ENCODE measurements around the gene ECI2.

Gene ECI2

DNA sequence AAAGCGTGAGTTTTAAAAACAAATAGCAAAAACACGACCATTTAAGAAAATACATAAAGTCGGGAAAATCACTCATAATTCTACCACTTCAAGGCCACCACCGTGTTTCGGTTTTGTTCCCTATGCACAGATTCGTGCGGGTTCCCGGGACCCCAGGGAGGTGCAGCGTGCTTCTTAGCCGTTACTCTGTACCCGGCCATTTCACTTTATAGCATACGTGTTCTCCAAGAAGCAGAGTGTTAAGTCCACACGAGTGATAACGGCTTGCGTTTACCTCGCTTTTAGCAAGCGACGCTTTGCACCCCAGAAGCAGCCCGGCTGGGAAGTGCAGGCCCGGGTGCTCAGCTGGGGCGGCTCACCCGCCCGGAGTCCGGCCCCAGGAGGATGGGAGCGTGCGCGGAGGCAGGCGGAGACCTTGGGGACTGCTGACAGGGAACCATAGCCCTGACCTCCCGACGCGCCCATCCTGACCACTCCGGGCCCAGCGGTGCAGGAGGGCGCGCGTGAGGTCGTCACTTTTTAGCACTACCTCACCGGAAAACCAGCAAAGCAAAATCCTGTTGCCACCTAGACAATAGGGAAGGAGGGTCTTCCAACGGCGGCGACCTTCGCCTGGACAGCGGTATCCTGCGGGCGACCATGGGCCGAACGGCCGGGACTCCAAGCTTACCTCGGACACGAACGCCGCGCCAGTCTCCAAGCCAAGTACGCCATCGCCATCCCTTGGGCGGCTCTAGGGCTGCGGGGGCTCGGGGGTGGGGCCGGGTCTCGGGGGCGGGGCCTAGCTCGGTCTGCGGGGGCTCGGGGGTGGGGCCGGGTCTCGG, at the start of gene ECI2:
Gene ECI2 (minus strand): TSS at position 735 of the 824 bp plus-strand sequence. CDS start 15 bp downstream, at position 720.
- peak; percentile 60 to 74 for DNase-seq

- no peak for DNase-seq
These were observed 45.4 kb upstream of the ECI2 start for GRCh38 chr6:4180652-4181255.

DNA sequence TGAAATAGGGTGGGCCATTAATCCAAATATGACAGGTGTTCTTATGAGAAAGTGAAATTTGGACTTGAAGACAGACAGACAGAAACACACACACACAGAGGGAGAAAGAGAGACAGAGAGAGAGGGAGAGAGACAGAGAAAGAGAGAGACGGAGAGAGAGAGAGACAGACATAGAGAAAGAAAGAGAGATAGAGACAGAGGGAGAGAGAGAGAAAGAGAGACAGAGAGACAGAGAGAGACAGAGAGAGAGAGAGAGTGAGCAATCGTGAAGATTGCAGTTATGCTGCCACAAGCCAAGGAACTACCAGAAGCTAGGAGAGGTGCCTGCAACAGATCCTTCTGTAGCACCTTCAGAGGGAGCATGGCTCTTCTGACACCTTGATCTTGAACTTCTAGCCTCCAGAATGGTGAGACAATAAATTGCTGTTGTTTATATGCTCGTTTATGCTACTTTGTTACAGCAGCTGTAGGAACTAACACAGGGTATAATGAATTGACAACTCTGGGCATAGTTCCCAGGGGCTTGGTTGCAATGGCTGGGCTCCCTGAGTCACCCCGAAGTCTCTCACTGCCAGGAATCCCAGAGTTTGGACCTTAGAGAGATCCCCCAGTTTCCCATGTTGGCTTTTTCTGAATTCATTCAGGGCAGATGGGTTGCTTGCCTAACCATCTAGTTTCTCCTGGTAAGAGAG, 44.7 kb upstream of the ECI2 start:
- DNase-seq, result no peak

DNA sequence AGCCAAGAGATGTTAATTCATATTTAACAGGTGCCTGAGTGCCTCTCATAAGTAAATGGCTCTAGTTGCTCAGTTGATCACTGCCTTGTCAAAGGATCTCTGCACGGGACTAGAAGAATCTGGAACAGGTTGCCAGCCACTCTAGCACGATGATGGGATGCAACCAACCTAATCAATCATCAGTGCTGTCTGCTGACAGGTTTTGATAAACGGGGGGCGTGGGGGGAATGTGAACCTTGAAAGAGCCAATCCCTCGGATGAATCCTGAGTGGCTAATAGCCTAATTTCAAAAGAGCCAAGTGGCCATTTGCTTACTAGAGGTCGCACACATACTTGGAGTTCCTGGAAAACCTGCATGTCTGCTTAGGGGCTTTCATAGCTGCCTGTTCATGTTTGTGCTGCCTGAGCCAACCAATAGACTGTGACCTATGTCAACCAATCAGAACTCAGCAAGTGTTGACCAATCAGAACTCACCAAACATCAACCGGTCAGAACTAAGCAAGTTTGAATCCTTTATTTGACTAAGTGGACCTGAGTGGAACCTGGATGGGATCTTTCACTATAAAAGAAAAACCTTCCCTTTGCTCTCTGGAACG, 43.5 kb upstream of the ECI2 start:
- DNase-seq, result no peak

- no peak for DNase-seq
These were observed 41.5 kb upstream of the ECI2 start for GRCh38 chr6:4176907-4177306.

DNA sequence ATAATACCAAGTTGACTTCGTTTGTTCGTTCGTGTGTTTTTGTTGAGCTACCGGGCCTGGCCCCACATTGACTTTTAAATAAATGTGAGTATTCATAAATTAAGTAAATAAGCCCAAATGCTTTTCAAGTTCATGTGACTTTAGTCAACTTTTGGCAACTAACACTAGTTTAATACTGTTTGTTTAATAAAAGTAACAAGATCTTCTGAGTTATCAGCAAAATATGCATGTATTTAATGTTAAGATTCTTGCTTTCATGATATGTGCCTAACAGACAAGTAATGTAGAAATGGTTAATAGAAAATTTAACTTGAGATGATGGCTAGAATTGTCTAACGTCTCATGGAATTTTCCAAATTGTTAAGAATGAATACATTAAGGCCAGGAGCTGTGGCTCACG, 38.7 kb upstream of the ECI2 start:
- DNase-seq, result no peak

DNA sequence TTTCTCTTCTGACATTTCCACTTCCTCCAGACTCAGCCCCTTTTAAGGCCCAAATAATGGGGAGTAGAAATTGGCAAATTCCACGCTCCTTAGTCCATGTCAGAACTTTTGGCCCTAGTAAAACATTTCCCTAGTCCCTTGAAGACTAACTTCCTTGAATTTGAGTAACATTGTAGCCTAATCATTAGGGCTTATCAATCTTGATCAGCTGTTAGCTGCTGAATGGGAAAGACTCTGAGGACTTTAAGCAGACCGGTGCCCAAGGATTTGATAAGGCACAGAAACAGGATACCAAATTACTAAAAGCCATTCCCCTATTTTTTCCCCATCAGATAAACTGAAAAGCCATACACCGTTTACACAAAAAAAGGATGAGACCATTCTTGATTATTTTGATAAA, 37.0 kb upstream of the ECI2 start:
- DNase-seq, result no peak

DNA sequence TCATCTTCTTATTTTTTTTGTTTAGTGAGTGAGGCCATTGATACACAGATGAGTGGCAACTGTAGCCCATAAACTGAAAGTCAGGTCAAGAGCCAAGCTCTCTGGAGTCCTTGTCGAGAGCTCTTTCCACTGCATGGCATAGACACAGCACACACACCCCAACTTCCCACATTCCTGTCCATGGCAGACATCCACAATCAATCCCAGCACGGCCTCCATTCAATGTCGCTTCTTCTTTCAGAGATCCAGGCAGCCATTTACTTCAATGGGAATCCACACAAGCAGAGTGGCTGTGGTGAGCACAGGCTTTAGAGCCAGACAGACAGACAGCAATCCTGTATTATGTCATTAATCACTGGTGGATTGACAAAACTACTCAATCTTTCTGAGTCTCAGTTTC, 34.9 kb upstream of the ECI2 start:
- DNase-seq, result no peak

DNA sequence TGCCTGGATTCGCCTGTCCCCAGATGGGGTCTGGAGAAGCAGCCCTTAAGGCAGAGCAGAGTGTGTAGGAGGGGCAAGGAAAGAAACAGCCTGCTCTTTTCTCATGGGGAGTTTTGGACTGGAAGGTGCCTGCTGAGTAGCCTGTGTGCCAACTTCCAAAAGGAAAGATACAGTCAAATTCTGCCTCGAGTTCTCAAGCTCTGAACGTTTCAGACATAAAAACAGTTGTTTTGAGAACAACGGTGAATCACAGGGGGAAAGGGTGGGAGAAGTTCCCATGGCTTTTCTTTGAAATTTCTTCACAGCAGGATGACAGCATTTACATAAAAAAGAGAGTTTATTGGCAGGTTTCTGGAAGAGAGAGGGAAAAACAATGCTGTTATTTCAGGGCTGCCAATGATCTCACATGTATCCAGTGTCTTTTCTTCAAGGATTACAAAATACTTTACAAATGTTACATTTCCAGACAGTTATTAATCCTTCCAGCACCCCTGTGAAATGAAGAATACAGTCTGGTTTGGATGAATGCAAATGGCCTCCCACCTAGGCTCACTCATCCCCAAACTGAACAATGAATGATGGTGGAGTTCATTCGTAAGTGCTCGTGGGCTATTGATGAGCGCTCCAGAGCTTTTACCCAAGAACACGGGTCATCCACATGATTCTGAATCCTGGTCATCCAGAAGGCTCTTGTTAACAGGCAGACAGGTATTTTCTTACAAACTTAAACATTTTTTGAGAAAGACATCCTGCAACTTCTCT, 33.8 kb upstream of the ECI2 start:
- DNase-seq, result no peak

DNA sequence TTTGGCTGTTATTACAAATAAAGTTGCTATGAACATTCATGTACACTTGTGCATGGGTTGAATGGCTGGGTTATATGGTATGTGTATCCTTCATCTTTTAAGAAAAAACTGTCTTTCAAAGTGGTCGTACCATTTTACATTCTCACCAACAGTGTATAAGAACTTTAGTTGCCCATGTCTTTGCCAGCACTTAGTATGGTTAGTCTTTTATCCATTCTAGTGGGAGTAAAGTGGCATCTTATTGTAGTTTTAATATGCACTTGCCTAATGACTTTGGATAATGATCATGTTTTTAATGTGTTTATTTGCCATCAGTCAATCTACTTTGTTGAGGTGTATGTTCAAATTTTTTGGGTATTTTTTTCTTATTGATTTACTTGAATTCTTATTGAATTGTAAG, 32.5 kb upstream of the ECI2 start:
- DNase-seq, result no peak

DNA sequence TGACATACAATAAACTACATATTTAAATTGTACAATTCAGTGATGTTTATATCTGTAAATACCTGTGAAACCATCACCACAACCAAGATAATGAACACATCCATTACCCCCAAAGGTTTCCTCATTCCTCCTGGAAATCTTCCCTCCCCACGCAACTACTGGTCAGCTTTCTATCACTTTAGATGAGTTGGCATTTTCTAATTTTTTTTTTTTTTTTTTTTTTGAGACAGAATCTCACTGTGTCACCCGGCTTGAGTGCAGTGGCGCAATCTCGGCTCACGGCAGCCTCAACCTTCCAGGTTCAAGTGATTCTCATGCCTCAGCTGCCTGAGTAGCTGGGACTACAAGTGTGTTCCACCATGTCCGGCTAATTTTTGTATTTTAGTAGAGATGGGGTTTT, 31.7 kb upstream of the ECI2 start:
- DNase-seq, result no peak

GRCh38 chr6:4164456-4164855, 29.1 kb upstream of the ECI2 start:
- DNase-seq, result no peak

DNA sequence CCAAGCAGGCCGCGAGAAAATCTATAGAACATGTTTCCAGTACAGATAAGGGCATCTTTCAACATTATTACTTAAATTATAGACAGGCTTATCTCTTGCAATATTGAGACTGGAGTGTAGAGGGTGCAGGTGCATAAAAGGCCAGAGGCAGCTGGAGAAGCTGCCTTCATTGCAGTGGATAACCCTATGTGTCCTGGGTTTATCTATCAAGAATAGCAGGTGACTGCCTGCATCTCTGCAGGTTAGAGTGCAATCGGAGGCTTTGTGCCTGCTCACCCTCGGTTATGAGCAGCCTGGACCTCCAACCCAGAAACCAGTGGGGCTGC, 28.7 kb upstream of the ECI2 start:
- DNase-seq, result no peak

DNA sequence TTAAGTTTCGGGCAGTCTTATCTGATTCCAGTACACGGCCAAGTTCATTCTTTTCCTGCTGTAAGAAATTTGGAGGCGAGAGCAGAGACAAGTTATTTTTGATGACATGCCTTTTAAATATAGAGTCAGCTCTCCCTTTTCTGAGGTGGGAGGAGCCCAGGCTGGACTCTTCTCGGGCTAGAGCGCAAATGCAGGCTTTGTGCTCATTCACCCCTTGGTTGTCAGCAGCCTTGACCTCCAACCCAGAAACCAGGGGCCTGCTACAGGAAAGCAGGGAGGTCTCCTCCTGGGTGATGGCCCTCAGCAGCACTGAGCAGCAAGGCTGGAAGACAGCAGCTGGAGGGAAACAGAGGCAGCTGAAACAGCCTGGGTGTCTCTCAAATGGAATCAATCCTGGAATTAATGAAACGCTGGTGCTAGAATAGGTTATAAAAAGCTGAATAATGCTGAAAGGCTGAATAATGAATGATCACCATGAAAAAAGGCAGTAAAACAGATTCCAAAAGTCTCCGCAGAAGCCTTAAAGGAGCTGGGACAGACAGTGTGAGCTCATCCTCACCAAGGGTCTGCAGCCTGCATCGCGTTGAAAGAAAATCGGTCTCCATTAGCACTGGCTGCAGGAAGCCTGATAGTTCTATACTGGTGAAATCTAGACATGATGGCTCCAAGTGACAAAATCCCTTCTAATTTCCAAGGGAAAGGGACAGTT, 28.2 kb upstream of the ECI2 start:
- DNase-seq, result no peak

DNA sequence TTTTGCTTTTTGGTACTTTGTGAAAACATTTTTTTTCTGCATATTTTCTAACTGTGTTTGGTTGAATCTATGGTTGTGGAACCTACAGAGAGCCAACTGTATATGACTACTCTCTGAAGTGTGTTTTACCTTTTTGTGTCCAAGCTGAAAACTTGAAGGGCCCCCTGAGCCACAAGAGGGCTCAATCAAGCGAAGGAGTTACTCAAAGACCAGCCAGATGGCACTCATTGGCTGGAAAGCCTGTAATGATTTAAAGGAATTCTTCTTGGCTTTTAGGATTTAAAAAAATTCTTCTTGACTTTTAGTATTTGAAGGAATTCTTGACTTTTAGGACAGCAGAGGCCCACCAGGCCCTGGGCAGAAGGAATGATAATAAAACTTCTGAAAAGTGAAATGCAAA, 27.0 kb upstream of the ECI2 start:
- no peak for DNase-seq

DNA sequence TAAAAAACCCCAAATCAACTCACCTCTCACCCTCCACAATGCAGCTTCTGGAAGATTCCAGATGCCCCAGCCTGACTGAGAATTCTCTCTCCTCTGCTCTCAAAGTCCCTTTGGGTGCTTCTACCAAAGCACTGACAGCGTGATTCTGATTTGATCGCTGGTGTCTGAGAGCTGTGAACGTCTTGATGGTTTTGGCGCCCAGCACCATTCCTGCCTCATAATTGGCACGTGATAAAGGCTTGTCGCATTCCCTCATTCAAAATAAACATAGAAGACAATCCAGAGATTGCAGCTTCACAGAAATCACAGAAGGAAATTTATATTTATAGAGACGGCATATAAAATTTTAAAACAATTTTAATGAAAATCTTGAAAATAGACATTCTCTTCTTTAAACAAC, 24.1 kb upstream of the ECI2 start:
- DNase-seq, result no peak

GRCh38 chr6:4157506-4157905, 22.1 kb upstream of the ECI2 start:
- no peak for DNase-seq

DNA sequence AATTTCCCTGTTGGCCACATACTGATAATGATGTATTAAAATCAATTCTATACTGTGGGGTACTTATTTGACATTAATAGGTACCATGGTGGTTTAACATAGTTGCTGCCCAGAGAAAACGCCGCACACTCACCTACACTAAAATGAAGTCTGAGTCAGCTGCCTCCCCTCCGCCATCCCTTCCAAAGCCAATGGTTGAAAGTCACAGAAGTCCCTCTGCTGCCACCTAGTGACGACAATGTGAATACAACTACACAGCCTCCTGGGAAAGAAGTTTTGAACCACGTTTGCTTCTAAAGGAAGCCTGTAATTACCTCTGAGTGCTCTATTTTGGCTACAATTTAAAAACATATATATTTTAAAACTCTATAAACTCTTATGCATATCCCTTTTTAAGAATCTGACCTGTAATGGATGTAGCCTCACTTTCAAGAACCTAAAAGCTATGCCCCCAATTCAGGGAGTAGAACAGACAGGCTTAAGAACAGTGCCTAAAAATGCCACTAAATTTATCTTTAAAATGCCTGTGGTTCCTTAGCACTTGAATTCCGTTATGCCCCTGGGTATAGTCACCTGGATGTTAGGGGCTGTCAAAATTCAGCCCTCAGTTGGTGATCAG, 20.6 kb upstream of the ECI2 start:
- peak; percentile 72 to 75 for DNase-seq

GRCh38 chr6:4153514-4153985, 18.2 kb upstream of the ECI2 start:
- DNase-seq, result no peak

- DNase-seq, result no peak
These were observed 9.7 kb upstream of the ECI2 start for GRCh38 chr6:4145083-4145482.

GRCh38 chr6:4139272-4139671, 3.9 kb upstream of the ECI2 start:
- DNase-seq, result no peak

GRCh38 chr6:4138186-4138585, 2.8 kb upstream of the ECI2 start:
- no peak for DNase-seq
